HEK293 (cell line): Measurements from ENCODE around the gene WDR82.

ENCODE experiments used
- PATZ1 ChIP-seq: fragments of 450-650 bp; formaldehyde crosslinking; IDR thresholded peaks from 2 replicates; pipeline ENCODE4 v1.5.1; 2016; ENCODE audit warnings: missing biosample characterization, missing genetic modification characterization
- ZEB2 ChIP-seq: fragments of 450-650 bp; formaldehyde crosslinking; IDR thresholded peaks from 2 replicates; pipeline ENCODE4 v1.5.1; 2016; ENCODE audit warnings: missing biosample characterization, missing genetic modification characterization
- ZNF292 ChIP-seq: fragments of 450-650 bp; formaldehyde crosslinking; IDR thresholded peaks from 2 replicates; pipeline ENCODE4 v1.5.1; 2016; ENCODE audit warnings: low read depth, missing biosample characterization, missing genetic modification characterization, borderline replicate concordance
- ZNF580 ChIP-seq: fragments of 450-650 bp; formaldehyde crosslinking; IDR thresholded peaks from 2 replicates; pipeline ENCODE4 v1.5.1; 2016; ENCODE audit warnings: missing biosample characterization, missing genetic modification characterization

DNA sequence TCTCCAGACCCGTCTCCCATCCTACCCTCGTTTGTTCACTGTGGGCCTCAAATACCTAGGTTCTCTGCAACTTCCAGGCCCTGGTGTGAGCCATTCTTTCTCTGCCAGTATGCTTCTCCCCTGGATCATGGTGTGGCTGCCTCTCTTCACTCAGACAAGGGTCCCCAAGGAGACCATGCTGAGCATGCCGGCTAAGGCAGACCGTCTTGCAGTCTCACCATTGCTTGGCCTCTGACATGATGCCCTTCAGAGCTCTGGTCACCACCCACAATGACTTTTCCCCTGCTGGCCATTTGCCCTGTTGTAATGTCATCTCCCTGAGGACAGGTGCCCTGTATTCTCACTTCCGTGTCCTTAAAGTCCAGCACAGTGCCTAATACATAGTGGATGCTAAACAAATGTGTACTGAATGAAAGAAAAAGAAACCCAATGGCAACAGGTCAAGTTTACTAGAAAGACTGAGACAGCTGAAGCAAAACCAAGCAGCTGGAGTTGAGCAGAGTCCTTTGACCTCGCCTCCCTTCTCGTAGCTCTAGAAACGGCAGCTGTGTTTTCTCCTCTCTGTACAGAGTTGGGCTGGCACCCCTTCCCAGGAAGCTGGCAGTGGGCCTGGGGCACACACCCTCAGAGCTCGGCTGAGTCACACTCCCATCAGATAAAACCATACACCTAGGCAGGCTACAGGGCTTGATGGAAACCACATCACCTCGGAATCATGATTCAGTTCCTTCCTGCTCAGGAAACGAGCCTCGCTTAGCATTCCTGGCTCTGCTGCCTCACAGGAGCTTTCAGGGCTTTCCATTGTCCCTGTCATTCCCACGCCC, 61.7 kb downstream of the WDR82 start:
- TF ChIP-seq ZNF580, result no peak
- TF ChIP-seq ZNF292 (tag by site-specific recombination), result no peak
- no peak for TF ChIP-seq ZEB2 (tag by site-specific recombination)
- TF ChIP-seq PATZ1 (tag by site-specific recombination), result no peak
